PC-3 (cell line): ENCODE data around the gene OSBPL2.

Experiments
- EZH2phosphoT487 ChIP-seq: fragments of 300-600 bp; sonication (generic); IDR thresholded peaks from 2 replicates; pipeline ENCODE4 v1.6.1; 2018; ENCODE audit warnings: mild to moderate bottlenecking, antibody characterized with exemption, low read length, borderline replicate concordance
- TF ChIP-seq, protein P1 (sequence below): fragments of 300-600 bp; sonication (generic); conservative IDR thresholded peaks from 2 replicates; pipeline ENCODE4 v1.5.1; 2017; ENCODE audit warnings: antibody characterized with exemption, low read depth, mild to moderate bottlenecking, low read length

DNA sequence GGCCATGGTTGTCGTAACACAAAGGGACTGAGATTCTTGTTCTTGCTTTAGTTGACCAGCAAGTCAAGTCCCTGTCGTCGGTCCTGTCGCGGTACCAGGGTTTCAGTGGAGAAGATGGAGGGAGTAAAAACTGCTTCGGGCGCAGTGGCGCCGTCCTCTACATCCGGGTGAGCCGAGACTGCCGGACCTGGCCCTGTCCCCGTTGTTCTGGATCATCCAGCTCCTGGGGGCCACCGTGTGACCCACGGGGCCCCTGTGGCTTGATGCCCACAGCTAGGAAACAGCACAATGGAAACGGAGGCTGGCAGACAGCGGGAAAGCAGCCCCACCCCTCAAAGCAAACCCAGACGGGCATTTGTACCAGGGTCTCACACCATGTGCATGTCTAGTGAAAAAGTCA lies 40.5 kb upstream of the OSBPL2 start:
- no peak for TF ChIP-seq EZH2phosphoT487
- TF ChIP-seq, protein P1, sequence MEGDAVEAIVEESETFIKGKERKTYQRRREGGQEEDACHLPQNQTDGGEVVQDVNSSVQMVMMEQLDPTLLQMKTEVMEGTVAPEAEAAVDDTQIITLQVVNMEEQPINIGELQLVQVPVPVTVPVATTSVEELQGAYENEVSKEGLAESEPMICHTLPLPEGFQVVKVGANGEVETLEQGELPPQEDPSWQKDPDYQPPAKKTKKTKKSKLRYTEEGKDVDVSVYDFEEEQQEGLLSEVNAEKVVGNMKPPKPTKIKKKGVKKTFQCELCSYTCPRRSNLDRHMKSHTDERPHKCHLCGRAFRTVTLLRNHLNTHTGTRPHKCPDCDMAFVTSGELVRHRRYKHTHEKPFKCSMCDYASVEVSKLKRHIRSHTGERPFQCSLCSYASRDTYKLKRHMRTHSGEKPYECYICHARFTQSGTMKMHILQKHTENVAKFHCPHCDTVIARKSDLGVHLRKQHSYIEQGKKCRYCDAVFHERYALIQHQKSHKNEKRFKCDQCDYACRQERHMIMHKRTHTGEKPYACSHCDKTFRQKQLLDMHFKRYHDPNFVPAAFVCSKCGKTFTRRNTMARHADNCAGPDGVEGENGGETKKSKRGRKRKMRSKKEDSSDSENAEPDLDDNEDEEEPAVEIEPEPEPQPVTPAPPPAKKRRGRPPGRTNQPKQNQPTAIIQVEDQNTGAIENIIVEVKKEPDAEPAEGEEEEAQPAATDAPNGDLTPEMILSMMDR: no peak
